HepG2 (cell line): ENCODE data around the gene RPS28. TPM values are rescaled to one million over a fixed set of nuclear protein-coding genes. Genes with fewer than 3 reads are reported as not detected.
A peak's percentile ranks its signal among the peaks of the same experiment; 100 is the strongest.

Experiments
- AKAP8 ChIP-seq: sonication (generic); formaldehyde crosslinking; IDR thresholded peaks from 2 replicates; pipeline ENCODE4 v1.5.1; 2020; ENCODE audit warnings: mild to moderate bottlenecking, missing genetic modification reagents
- ARID2 ChIP-seq: sonication (generic); formaldehyde crosslinking; IDR thresholded peaks from 2 replicates; pipeline ENCODE4 v1.8.1; 2022; ENCODE audit warnings: mild to moderate bottlenecking, missing genetic modification reagents, borderline replicate concordance
- BRD4 ChIP-seq: sonication (generic); formaldehyde crosslinking; IDR thresholded peaks from 2 replicates; pipeline ENCODE4 v1.4.0; 2020; ENCODE audit warnings: missing genetic modification reagents
- FOXM1 ChIP-seq: sonication (generic); formaldehyde crosslinking; IDR thresholded peaks from 2 replicates; pipeline ENCODE4 v1.5.0; 2020; ENCODE audit warnings: missing genetic modification reagents
- HES4 ChIP-seq: sonication (generic); formaldehyde crosslinking; IDR thresholded peaks from 2 replicates; pipeline ENCODE4 v1.9.0; 2021; ENCODE audit warnings: mild to moderate bottlenecking, missing genetic modification reagents, borderline replicate concordance
- KAT2B ChIP-seq: fragments of 150-350 bp; IDR thresholded peaks from 2 replicates; pipeline ENCODE4 v1.6.1; 2014; ENCODE audit warnings: low read depth, low read length, borderline replicate concordance
- KAT7 ChIP-seq: IDR thresholded peaks from 2 replicates; pipeline ENCODE4 v1.6.1; 2018; ENCODE audit warnings: borderline replicate concordance, missing compliant biosample characterization
- NR2C2 ChIP-seq: sonication (generic); formaldehyde crosslinking; IDR thresholded peaks from 2 replicates; pipeline ENCODE4 v1.4.0; 2020; ENCODE audit warnings: missing genetic modification reagents, mild to moderate bottlenecking, moderate library complexity, borderline replicate concordance
- SP4 ChIP-seq: sonication (generic); formaldehyde crosslinking; IDR thresholded peaks from 2 replicates; pipeline ENCODE4 v1.8.1; 2023; ENCODE audit warnings: mild to moderate bottlenecking, missing genetic modification reagents
- TCF7L2 ChIP-seq: IDR thresholded peaks from 2 replicates; pipeline ENCODE4 v1.6.1; 2011; ENCODE audit warnings: mild to moderate bottlenecking, low read depth, low read length, moderate library complexity
- THAP11 ChIP-seq: IDR thresholded peaks from 2 replicates; pipeline ENCODE4 v1.6.1; 2016; ENCODE audit warnings: missing biosample characterization, missing genetic modification reagents
- ZMYM2 ChIP-seq: sonication (generic); formaldehyde crosslinking; IDR thresholded peaks from 2 replicates; pipeline ENCODE4 v1.8.0; 2022; ENCODE audit warnings: mild to moderate bottlenecking, missing genetic modification reagents
- ZNF136 ChIP-seq: sonication (generic); formaldehyde crosslinking; IDR thresholded peaks from 2 replicates; pipeline ENCODE4 v1.8.1; 2022; ENCODE audit warnings: low read depth, mild to moderate bottlenecking, moderate library complexity, missing genetic modification reagents
- ZNF318 ChIP-seq: sonication (generic); formaldehyde crosslinking; IDR thresholded peaks from 2 replicates; pipeline ENCODE4 v1.4.0; 2020; ENCODE audit warnings: mild to moderate bottlenecking, missing genetic modification reagents
- ZNF350 ChIP-seq: sonication (generic); formaldehyde crosslinking; IDR thresholded peaks from 2 replicates; pipeline ENCODE4 v1.4.0; 2020; ENCODE audit warnings: mild to moderate bottlenecking, low read depth, missing genetic modification reagents, borderline replicate concordance
- ZNF530 ChIP-seq: sonication (generic); formaldehyde crosslinking; IDR thresholded peaks from 2 replicates; pipeline ENCODE4 v1.5.0; 2020; ENCODE audit warnings: low read depth, mild to moderate bottlenecking, missing genetic modification reagents
- ZNF569 ChIP-seq: sonication (generic); formaldehyde crosslinking; IDR thresholded peaks from 2 replicates; pipeline ENCODE4 v1.5.0; 2020; ENCODE audit warnings: mild to moderate bottlenecking, missing genetic modification reagents, moderate library complexity, borderline replicate concordance
- ZNF746 ChIP-seq: sonication (generic); formaldehyde crosslinking; IDR thresholded peaks from 2 replicates; pipeline ENCODE4 v1.8.0; 2022; ENCODE audit warnings: mild to moderate bottlenecking, missing genetic modification reagents
- ZSCAN31 ChIP-seq: sonication (generic); formaldehyde crosslinking; IDR thresholded peaks from 2 replicates; pipeline ENCODE4 v1.5.0; 2020; ENCODE audit warnings: low read depth, mild to moderate bottlenecking, missing genetic modification reagents
- polyA plus RNA-seq, 8 experiments: library from polyadenylated mRNA; depleted of rRNA in 3 of 8; stranded (reverse) in 7 of 8; unstranded in 1 of 8; fragments of >200 nt; fragmentation: Illumina TruSeq in 4 of 8; extraction: Trizol in 4 of 8; gene quantifications; 2 replicates each; pipeline versions ENCODE4 v1.2.1 to v1.2.3, GENCODE V29; 2011 to 2016; ENCODE audit warnings: low read depth in 4 of 8, missing spikeins in 1 of 8, mixed read lengths in 1 of 8; ENCODE audit not compliant: insufficient read depth in 1 of 8
- total RNA-seq, 5 experiments: library from RNA; depleted of rRNA; stranded (reverse); fragments of >200 nt; fragmentation: Illumina TruSeq; extraction: Trizol; gene quantifications; 2 replicates each; pipeline ENCODE4 v1.2.3, GENCODE V29; 2016; ENCODE audit warnings: low read depth in 1 of 5
- TF ChIP-seq, protein P1 (sequence below): sonication (generic); formaldehyde crosslinking; IDR thresholded peaks from 2 replicates; pipeline ENCODE4 v1.8.1; 2023; ENCODE audit warnings: mild to moderate bottlenecking, inconsistent platforms, moderate library complexity, missing genetic modification reagents, borderline replicate concordance

The RPS28 gene
- total and polyA plus RNA-seq, 2 of the 13 experiments (the other 11 are each of a cell fraction or from before 2014, with no cell fraction given): 281 to 545 TPM

GRCh38 chr19:8307965-8308866, 13.1 kb upstream of the RPS28 start, which contains the start of gene CD320 (continued):
- peak; percentile 76; the same call in 1 of the 2 replicates for TF ChIP-seq ZNF318 (CRISPR knock-in tag)
- TF ChIP-seq ZNF569 (CRISPR knock-in tag): peak; percentile 74; the same call in 1 of the 2 replicates
- TF ChIP-seq ZNF350 (CRISPR knock-in tag): no peak
- peak; percentile 73 for TF ChIP-seq NR2C2 (CRISPR knock-in tag)
- TF ChIP-seq ARID2: no peak
- TF ChIP-seq TCF7L2: no peak
- 0 out of 2 replicates have a peak, but pooled peaks have one; percentile 60 for TF ChIP-seq ZMYM2
- TF ChIP-seq BRD4 (CRISPR knock-in tag): peak; percentile 67; the same call in 1 of the 2 replicates
- TF ChIP-seq SP4 (CRISPR knock-in tag): peak; percentile 85
- no peak for TF ChIP-seq ZNF746 (CRISPR knock-in tag)
- peak; percentile 64; the same call in 1 of the 2 replicates for TF ChIP-seq ZNF136
- TF ChIP-seq THAP11 (CRISPR knock-in tag): peak; percentile 71
- no peak for TF ChIP-seq ZNF530 (CRISPR knock-in tag)
- TF ChIP-seq KAT2B: no peak
- no peak for TF ChIP-seq HES4
- TF ChIP-seq, protein P1, sequence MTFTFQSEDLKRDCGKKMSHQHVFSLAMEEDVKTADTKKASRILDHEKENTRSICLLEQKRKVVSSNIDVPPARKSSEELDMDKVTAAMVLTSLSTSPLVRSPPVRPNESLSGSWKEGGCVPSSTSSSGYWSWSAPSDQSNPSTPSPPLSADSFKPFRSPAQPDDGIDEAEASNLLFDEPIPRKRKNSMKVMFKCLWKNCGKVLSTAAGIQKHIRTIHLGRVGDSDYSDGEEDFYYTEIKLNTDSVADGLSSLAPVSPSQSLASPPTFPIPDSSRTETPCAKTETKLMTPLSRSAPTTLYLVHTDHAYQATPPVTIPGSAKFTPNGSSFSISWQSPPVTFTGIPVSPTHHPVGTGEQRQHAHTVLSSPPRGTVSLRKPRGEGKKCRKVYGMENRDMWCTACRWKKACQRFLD (CRISPR knock-in tag): peak; percentile 88; the same call in 1 of the 2 replicates
- peak; percentile 72; the same call in 1 of the 2 replicates for TF ChIP-seq KAT7 (CRISPR knock-in tag)
- TF ChIP-seq FOXM1 (CRISPR knock-in tag): peak; percentile 80; the same call in 1 of the 2 replicates
- peak; percentile 90; the same call in 1 of the 2 replicates for TF ChIP-seq AKAP8 (CRISPR knock-in tag)
- TF ChIP-seq ZSCAN31 (CRISPR knock-in tag): peak; percentile 96
